ENCODE data around the gene RAB6B. TPM values are rescaled to one million over a fixed set of nuclear protein-coding genes. Genes with fewer than 3 reads are reported as not detected.

RAB6B gene
- total RNA-seq, 1 donor from 2014 or later = 25.7 TPM

GRCh38 chr3:133928136-133928893 lies 32.6 kb upstream of the RAB6B start:
- Mint-ChIP-seq H3K36me3 (ENCODE audit: low read depth) (no peaks in the 10 kb centered on the region), H3K27me3 (ENCODE audit: low read depth) (no peaks in the 10 kb centered on the region), H3K27ac (ENCODE audit: unreplicated experiment) (no peak overlapping the region), H3K4me3 (ENCODE audit: unreplicated experiment) (peak overlapping the region; percentile 59), H3K9me3 (ENCODE audit: low read depth) (no peaks in the 10 kb centered on the region), H3K4me1 (ENCODE audit: low read depth) (peaks cover 10% of the 10 kb centered on the region)
- no peak for TF ChIP-seq CTCF (IDR thresholded peaks at IDR 0.05)
- DNase-seq (ENCODE audit: low spot score) = no peak

GRCh38 chr3:133927540-133928066 lies 31.9 kb upstream of the RAB6B start:
- no peak for DNase-seq (ENCODE audit: low spot score)
- no peaks in the 10 kb centered on the region for H3K27me3 Mint-ChIP-seq (ENCODE audit: low read depth)

DNA sequence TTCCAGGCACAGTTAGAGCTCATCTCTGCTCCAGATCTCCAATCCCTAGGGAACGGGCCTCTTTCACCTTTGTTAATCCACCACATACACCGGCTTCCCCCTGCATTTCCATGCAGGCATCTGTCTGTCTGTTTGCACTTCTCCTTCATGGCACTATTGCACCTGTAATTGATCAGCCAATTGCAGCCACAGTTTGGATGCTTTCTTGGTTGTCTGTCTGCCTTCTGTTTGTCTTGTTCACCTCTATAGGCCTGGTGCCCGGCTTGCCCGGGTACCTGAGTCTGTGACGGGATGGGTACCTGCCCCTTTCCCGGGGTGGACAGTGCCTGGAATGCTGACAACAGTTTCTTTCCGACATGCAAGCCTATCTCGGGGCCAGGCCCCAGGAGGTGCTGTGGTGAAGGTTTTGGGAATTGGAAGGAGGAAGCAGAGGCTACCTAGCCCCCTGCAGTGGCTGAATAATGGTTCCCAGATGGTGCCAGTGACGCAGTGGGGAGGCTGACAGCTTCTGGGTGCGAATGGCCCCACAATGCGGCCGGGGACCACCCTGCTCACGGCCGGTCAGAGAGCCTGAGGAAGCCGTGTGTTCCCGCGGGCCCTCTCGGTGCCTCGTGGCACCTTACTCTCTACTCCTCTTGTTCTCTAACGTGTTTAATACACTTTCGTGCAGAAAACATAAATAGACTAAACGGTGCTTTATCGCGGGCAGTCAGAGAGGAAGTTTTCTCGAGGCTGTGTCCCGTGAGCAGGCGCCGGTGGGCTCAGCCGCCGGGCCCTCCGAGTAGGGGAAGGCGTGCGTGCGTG lies 31.3 kb upstream of the RAB6B start:
- Mint-ChIP-seq H3K27me3 (ENCODE audit: low read depth) (no peaks in the 10 kb centered on the region), H3K27ac (ENCODE audit: unreplicated experiment) (no peak overlapping the region), H3K4me1 (ENCODE audit: low read depth) (peaks cover 10% of the 10 kb centered on the region), H3K36me3 (ENCODE audit: low read depth) (no peaks in the 10 kb centered on the region), H3K4me3 (ENCODE audit: unreplicated experiment) (peak overlapping the region; percentile 71), H3K9me3 (ENCODE audit: low read depth) (no peaks in the 10 kb centered on the region)
- TF ChIP-seq CTCF (IDR thresholded peaks at IDR 0.05) = no peak
- no peak for DNase-seq (ENCODE audit: low spot score)

More at GRCh38 chr3:133927540-133928066, 31.9 kb upstream of the RAB6B start:
- Mint-ChIP-seq H3K4me1 (ENCODE audit: low read depth) (peaks cover 10% of the 10 kb centered on the region), H3K4me3 (ENCODE audit: unreplicated experiment) (peak overlapping the region; percentile 71), H3K9me3 (ENCODE audit: low read depth) (no peaks in the 10 kb centered on the region), H3K27ac (ENCODE audit: unreplicated experiment) (no peak overlapping the region), H3K36me3 (ENCODE audit: low read depth) (no peaks in the 10 kb centered on the region)
- TF ChIP-seq CTCF (IDR thresholded peaks at IDR 0.05) = peak; percentile 86

DNA sequence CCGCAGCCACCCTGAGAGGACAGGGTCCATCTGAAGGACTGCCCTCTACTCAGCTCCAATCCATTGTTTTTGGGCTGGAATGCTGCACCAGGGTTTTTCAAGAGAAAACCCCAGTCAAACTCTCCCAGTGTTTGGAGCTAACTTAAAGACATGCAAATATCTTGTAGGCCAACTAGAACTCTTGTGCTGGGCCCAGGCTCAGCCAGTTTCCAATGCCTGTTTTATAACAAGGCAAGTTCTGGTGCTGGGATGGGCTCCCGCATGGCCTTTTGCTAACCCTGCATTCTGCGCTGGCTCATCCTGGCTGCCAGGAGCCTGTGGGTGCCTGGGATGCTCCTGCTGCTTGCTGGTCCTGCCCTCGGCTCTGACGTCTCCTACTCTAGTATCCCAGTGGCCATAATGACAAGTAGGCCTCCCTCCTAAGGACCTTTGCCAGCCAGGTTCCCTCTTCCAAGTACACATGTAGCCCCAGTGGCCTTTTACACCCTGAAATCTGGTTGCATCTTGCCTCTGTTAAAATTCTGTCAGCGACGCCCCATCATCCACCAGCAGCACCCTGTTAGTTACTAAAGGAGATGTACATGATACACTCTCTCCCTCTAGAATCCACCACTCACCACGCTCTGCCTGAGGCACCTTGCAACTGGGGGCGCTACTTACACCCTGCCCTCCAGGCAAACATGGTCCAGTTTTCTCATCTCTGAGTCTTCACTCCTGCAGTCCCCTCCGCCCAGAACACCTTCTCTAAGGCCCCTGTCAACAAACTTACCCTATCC lies 30.5 kb upstream of the RAB6B start:
- Mint-ChIP-seq H3K9me3 (ENCODE audit: low read depth) (no peaks in the 10 kb centered on the region), H3K27me3 (ENCODE audit: low read depth) (no peaks in the 10 kb centered on the region), H3K36me3 (ENCODE audit: low read depth) (no peaks in the 10 kb centered on the region), H3K4me1 (ENCODE audit: low read depth) (peaks cover 10% of the 10 kb centered on the region), H3K4me3 (ENCODE audit: unreplicated experiment) (no peak overlapping the region), H3K27ac (ENCODE audit: unreplicated experiment) (no peak overlapping the region)
- no peak for DNase-seq (ENCODE audit: low spot score)
- TF ChIP-seq CTCF (IDR thresholded peaks at IDR 0.05) = no peak

- no peaks in the 10 kb centered on the region for H3K36me3 Mint-ChIP-seq (ENCODE audit: low read depth)
- H3K4me3 Mint-ChIP-seq (ENCODE audit: unreplicated experiment) = no peak overlapping the region
- TF ChIP-seq CTCF (IDR thresholded peaks at IDR 0.05) = no peak
- H3K27ac Mint-ChIP-seq (ENCODE audit: unreplicated experiment) = no peak overlapping the region
- peaks cover 10% of the 10 kb centered on the region for H3K4me1 Mint-ChIP-seq (ENCODE audit: low read depth)
- H3K9me3 Mint-ChIP-seq (ENCODE audit: low read depth) = no peaks in the 10 kb centered on the region
- DNase-seq (ENCODE audit: low spot score) = no peak
- H3K27me3 Mint-ChIP-seq (ENCODE audit: low read depth) = no peaks in the 10 kb centered on the region
Measured at GRCh38 chr3:133924041-133924440, 28.4 kb upstream of the RAB6B start.
